HFFc6 (cell line): ENCODE data around the gene FH. TPM values are rescaled to one million over a fixed set of nuclear protein-coding genes. Genes with fewer than 3 reads are reported as not detected.

Experiments
- DNase-seq: peaks from one replicate; pipeline ENCODE4 v3.0.0-alpha.2; 2018
- H3K27ac Mint-ChIP-seq: 2 replicates; pipeline ENCODE4 v1.8.0; 2020; ENCODE audit warnings: mild to moderate bottlenecking, mixed read lengths
- H3K27me3 Mint-ChIP-seq: 2 replicates; pipeline ENCODE4 v1.8.0; 2021; ENCODE audit warnings: mild to moderate bottlenecking, moderate library complexity, mixed read lengths; ENCODE audit not compliant: insufficient read depth
- H3K36me3 Mint-ChIP-seq: 2 replicates; pipeline ENCODE4 v1.8.0; 2021; ENCODE audit warnings: low read depth, mixed read lengths
- H3K4me1 Mint-ChIP-seq: 2 replicates; pipeline ENCODE4 v1.8.0; 2020; ENCODE audit warnings: low read depth, mixed read lengths
- H3K4me3 Mint-ChIP-seq: 2 replicates; pipeline ENCODE4 v1.8.0; 2020; ENCODE audit warnings: mild to moderate bottlenecking, moderate library complexity, mixed read lengths
- H3K9me3 Mint-ChIP-seq: 2 replicates; pipeline ENCODE4 v1.8.0; 2020; ENCODE audit warnings: mild to moderate bottlenecking, mixed read lengths
- CTCF ChIP-seq: fragments of 200-600 bp; sonication (generic); IDR thresholded peaks from 2 replicates; pipeline ENCODE4 v1.5.0; 2021; ENCODE audit warnings: antibody characterized with exemption, mild to moderate bottlenecking
- total RNA-seq, 6 experiments: library from RNA; stranded (reverse); fragmentation: NEBNext Ultra II Directional; extraction: Animal tissue kit (Norgen Biotek cat#: 25700); gene quantifications; 2 replicates in 1 of 6; 3 replicates in 5 of 6; pipeline ENCODE4 v1.2.3, GENCODE V29; 2021

Gene FH
- total RNA-seq, 6 experiments from 2014 or later = 107 to 137 (median 123) TPM

GRCh38 chr1:241555526-241555925, 36.0 kb upstream of the FH start:
- no peak for TF ChIP-seq CTCF
- Mint-ChIP-seq H3K4me3 (no peak overlapping the region), H3K4me1 (peaks cover 5% of the 10 kb centered on the region; the same call in 1 of the 2 replicates), H3K9me3 (no peaks in the 10 kb centered on the region), H3K27me3 (peaks cover 12% of the 10 kb centered on the region; the same call in 1 of the 2 replicates), H3K27ac (no peak overlapping the region), H3K36me3 (no peaks in the 10 kb centered on the region)
- DNase-seq = no peak

GRCh38 chr1:241553886-241554592, 34.5 kb upstream of the FH start:
- Mint-ChIP-seq H3K36me3 (no peaks in the 10 kb centered on the region), H3K9me3 (no peaks in the 10 kb centered on the region), H3K27me3 (peaks cover 13% of the 10 kb centered on the region), H3K4me3 (no peak overlapping the region), H3K27ac (no peak overlapping the region), H3K4me1 (peaks cover 5% of the 10 kb centered on the region; the same call in 1 of the 2 replicates)
- DNase-seq = no peak
- TF ChIP-seq CTCF = no peak

GRCh38 chr1:241551759-241552638, 32.4 kb upstream of the FH start:
- Mint-ChIP-seq H3K9me3 (no peaks in the 10 kb centered on the region), H3K27ac (no peak overlapping the region), H3K4me1 (peaks cover 5% of the 10 kb centered on the region; the same call in 1 of the 2 replicates), H3K27me3 (peaks cover 15% of the 10 kb centered on the region), H3K36me3 (no peaks in the 10 kb centered on the region), H3K4me3 (no peak overlapping the region)
- no peak for DNase-seq
- TF ChIP-seq CTCF = no peak

GRCh38 chr1:241550318-241550717, 30.8 kb upstream of the FH start:
- Mint-ChIP-seq H3K27ac (no peak overlapping the region), H3K36me3 (no peaks in the 10 kb centered on the region), H3K9me3 (no peaks in the 10 kb centered on the region), H3K4me3 (no peak overlapping the region), H3K27me3 (peaks cover 15% of the 10 kb centered on the region), H3K4me1 (peaks cover 5% of the 10 kb centered on the region; the same call in 1 of the 2 replicates)
- DNase-seq = no peak
- no peak for TF ChIP-seq CTCF

GRCh38 chr1:241548008-241548407, 28.5 kb upstream of the FH start:
- peaks cover 17% of the 10 kb centered on the region for H3K27me3 Mint-ChIP-seq
- DNase-seq = no peak
- H3K4me3 Mint-ChIP-seq = no peak overlapping the region
- peaks cover 5% of the 10 kb centered on the region; the same call in 1 of the 2 replicates for H3K4me1 Mint-ChIP-seq
- H3K36me3 Mint-ChIP-seq = no peaks in the 10 kb centered on the region
- TF ChIP-seq CTCF = no peak
- H3K27ac Mint-ChIP-seq = no peak overlapping the region
- no peaks in the 10 kb centered on the region for H3K9me3 Mint-ChIP-seq
